ENCODE results near the gene DBH.

- no peak for TF ChIP-seq POLR2AphosphoS5 (IDR thresholded peaks at IDR 0.05; ENCODE audit: low read depth, low read length)
- no peak for TF ChIP-seq SIN3A (IDR thresholded peaks at IDR 0.05; ENCODE audit: borderline replicate concordance, insufficient read depth, low read length)
- no peak for TF ChIP-seq TAF1 (IDR thresholded peaks at IDR 0.05; ENCODE audit: borderline replicate concordance, insufficient read depth, low read length)
Measured at GRCh38 chr9:133606708-133607025, 29.5 kb upstream of the DBH start.
